DOHH2 (cell line): ENCODE measurements around the gene MYH7B.

Experiments
- H3F3A ChIP-seq: fragments of 200-600 bp; sonication (generic), shearing (Covaris generic); 2 replicates; pipeline ENCODE4 v1.6.0; 2016; ENCODE audit warnings: antibody characterized with exemption, mild to moderate bottlenecking; ENCODE audit not compliant: control insufficient read depth, insufficient read depth
- H3K27ac ChIP-seq: fragments of 200-600 bp; sonication (generic); 2 replicates; pipeline ENCODE4 v1.5.1; 2014; ENCODE audit warnings: low read depth, mild to moderate bottlenecking, low read length, moderate library complexity
- H3K27me3 ChIP-seq: fragments of 200-600 bp; sonication (generic); 2 replicates; pipeline ENCODE4 v1.6.1; 2014; ENCODE audit warnings: mild to moderate bottlenecking, low read length, mixed read lengths; ENCODE audit not compliant: control insufficient read depth
- H3K36me3 ChIP-seq: fragments of 200-600 bp; sonication (generic); 2 replicates; pipeline ENCODE4 v1.6.1; 2014; ENCODE audit warnings: mild to moderate bottlenecking, low read length, moderate library complexity, mixed read lengths; ENCODE audit not compliant: control insufficient read depth
- H3K4me1 ChIP-seq: fragments of 200-600 bp; sonication (generic); 2 replicates; pipeline ENCODE4 v1.6.1; 2014; ENCODE audit warnings: mild to moderate bottlenecking, low read length, mixed read lengths; ENCODE audit not compliant: control insufficient read depth
- H3K4me2 ChIP-seq: fragments of 200-600 bp; sonication (generic); 2 replicates; pipeline ENCODE4 v1.6.0; 2014; ENCODE audit warnings: mild to moderate bottlenecking, low read length, moderate library complexity
- H3K4me3 ChIP-seq: fragments of 200-600 bp; sonication (generic); 2 replicates; pipeline ENCODE4 v1.5.1; 2014; ENCODE audit warnings: mild to moderate bottlenecking, low read length, mixed read lengths
- H3K79me2 ChIP-seq: fragments of 200-600 bp; sonication (generic); 2 replicates; pipeline ENCODE4 v1.6.1; 2014; ENCODE audit warnings: mild to moderate bottlenecking, low read length, mixed read lengths; ENCODE audit not compliant: control insufficient read depth
- H3K9me2 ChIP-seq: fragments of 200-600 bp; sonication (generic); replicated peaks from 2 replicates; pipeline ENCODE4 v1.6.1; 2014; ENCODE audit warnings: mild to moderate bottlenecking, low read length, mixed read lengths; ENCODE audit not compliant: control insufficient read depth
- H3K9me3 ChIP-seq: fragments of 200-600 bp; sonication (generic); 2 replicates; pipeline ENCODE4 v1.6.1; 2014; ENCODE audit warnings: antibody characterized with exemption, low read length, mixed read lengths; ENCODE audit not compliant: control insufficient read depth, insufficient read depth
- H4K20me1 ChIP-seq: fragments of 200-600 bp; sonication (generic); 2 replicates; pipeline ENCODE4 v1.6.0; 2014; ENCODE audit warnings: low read depth, mild to moderate bottlenecking, antibody characterized with exemption, low read length, moderate library complexity; ENCODE audit not compliant: control insufficient read depth, insufficient read depth
- EZH2phosphoT487 ChIP-seq: fragments of 200-600 bp; sonication (generic); IDR thresholded peaks from 2 replicates; pipeline ENCODE4 v1.6.1; 2017; ENCODE audit warnings: borderline replicate concordance, mild to moderate bottlenecking, antibody characterized with exemption, low read length, moderate library complexity, mixed read lengths
- TF ChIP-seq, protein P1 (sequence below): fragments of 200-600 bp; sonication (generic); IDR thresholded peaks from one replicate; pipeline ENCODE4 v1.5.1; 2014; ENCODE audit warnings: antibody characterized with exemption, mild to moderate bottlenecking, low read depth, low read length; ENCODE audit not compliant: poor library complexity, severe bottlenecking

The MYH7B gene

DNA sequence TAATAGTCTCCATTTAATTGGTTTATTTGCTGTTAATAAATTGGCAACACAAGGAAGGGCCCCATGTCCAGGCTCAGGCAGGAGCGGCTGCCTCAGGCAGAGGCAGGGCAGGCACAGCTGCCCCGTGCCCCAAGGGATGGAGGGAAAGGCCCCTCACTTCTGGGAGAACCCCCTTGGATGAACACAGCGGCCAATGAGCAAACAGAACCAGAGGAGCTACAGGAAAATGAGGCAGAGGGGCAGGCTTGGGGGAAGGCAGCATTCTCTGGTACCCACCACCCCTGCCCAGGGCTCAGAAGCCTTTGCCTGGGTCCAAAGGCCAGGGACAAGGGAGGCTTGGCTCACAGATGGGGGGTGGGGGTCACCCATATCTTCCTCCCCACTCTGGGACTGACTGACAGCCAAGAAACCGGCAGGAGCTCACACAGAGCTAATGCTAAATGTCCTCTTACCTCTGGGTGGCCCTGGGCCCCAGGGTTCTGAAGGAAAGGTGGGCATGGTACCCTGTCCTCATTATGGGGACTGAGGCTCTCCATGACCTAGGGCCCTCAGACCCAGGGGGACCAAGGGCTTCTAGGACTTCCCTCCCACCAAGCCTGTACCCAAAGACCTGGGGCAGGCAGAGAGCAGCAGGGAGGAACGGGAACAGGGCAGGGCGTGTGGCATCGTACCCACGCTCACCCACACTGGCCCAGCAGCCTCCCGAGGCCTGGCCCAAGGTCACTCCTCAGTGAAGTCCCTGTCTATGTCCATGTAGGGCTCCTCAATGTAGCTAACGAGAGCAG, 47.0 kb downstream of the MYH7B start:
- H3K4me1 ChIP-seq, result no peaks in the 10 kb centered on the region
- H3K9me3 ChIP-seq, result no peaks in the 10 kb centered on the region
- no peak overlapping the region for H3K27ac ChIP-seq
- H3K4me2 ChIP-seq, result no peak overlapping the region
- no peaks in the 10 kb centered on the region for H4K20me1 ChIP-seq
- peaks cover 69% of the 10 kb centered on the region for H3K36me3 ChIP-seq
- no peak overlapping the region for H3K4me3 ChIP-seq
- TF ChIP-seq EZH2phosphoT487, result no peak
- TF ChIP-seq, protein P1, sequence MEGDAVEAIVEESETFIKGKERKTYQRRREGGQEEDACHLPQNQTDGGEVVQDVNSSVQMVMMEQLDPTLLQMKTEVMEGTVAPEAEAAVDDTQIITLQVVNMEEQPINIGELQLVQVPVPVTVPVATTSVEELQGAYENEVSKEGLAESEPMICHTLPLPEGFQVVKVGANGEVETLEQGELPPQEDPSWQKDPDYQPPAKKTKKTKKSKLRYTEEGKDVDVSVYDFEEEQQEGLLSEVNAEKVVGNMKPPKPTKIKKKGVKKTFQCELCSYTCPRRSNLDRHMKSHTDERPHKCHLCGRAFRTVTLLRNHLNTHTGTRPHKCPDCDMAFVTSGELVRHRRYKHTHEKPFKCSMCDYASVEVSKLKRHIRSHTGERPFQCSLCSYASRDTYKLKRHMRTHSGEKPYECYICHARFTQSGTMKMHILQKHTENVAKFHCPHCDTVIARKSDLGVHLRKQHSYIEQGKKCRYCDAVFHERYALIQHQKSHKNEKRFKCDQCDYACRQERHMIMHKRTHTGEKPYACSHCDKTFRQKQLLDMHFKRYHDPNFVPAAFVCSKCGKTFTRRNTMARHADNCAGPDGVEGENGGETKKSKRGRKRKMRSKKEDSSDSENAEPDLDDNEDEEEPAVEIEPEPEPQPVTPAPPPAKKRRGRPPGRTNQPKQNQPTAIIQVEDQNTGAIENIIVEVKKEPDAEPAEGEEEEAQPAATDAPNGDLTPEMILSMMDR, result no peak
- H3K9me2 ChIP-seq, result no peaks in the 10 kb centered on the region
- H3K27me3 ChIP-seq, result no peaks in the 10 kb centered on the region
- H3F3A ChIP-seq, result no peaks in the 10 kb centered on the region
- H3K79me2 ChIP-seq, result no peaks in the 10 kb centered on the region

DNA sequence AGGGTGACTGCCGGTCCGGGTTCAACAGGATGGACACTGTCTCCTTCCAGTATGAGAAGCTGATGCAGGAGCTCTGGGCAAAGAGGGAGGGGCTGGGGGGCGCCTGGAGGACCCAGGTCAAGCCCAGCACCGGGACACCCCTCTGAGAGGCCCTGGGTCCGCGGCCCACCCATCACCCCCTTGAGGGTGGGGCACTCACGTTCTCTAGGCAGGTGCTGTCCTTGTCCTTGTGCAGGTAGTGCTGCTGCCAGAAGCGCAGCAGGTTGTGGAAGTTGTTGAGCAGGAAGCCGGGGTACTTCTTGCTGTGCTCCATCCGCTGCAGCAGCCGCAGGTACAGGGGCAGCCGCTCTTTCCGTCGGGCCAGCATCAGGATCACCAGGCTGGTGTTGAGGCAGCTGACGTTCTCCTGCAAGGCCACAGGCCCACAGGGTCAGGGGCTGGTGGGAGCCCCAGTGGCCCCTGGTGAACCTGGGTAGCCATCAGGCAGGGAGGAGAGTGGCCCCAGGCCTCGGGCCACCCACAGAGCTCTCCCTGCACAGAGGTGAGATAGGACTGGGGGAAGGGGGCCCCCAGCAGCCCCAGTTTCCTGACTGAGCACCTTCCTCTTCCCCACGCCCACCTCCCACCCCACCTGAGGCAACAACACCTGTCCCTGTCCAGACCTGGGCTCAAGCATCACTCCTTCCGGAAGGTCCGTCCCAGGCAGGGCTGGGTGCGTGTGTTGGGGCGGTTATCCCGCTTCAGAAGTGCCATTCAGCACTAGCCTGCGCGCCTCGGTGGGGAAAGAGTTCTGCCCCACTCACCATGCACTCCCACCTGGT, 47.8 kb downstream of the MYH7B start:
- Histone ChIP-seq H3K36me3 (peaks cover 77% of the 10 kb centered on the region), H3K9me3 (no peaks in the 10 kb centered on the region), H3K79me2 (no peaks in the 10 kb centered on the region), H3K4me1 (no peaks in the 10 kb centered on the region), H3K4me2 (no peak overlapping the region), H4K20me1 (no peaks in the 10 kb centered on the region), H3F3A (no peaks in the 10 kb centered on the region), H3K27me3 (no peaks in the 10 kb centered on the region), H3K9me2 (no peaks in the 10 kb centered on the region), H3K27ac (no peak overlapping the region), H3K4me3 (no peak overlapping the region)
- TF ChIP-seq, protein P1, result no peak
- TF ChIP-seq EZH2phosphoT487, result no peak

- Histone ChIP-seq H3K4me1 (no peaks in the 10 kb centered on the region), H3K27me3 (no peaks in the 10 kb centered on the region), H3K4me3 (no peak overlapping the region), H3F3A (no peaks in the 10 kb centered on the region), H3K36me3 (peaks cover 83% of the 10 kb centered on the region), H3K4me2 (no peak overlapping the region), H4K20me1 (no peaks in the 10 kb centered on the region), H3K9me3 (no peaks in the 10 kb centered on the region), H3K27ac (no peak overlapping the region), H3K79me2 (no peaks in the 10 kb centered on the region), H3K9me2 (no peaks in the 10 kb centered on the region)
- TF ChIP-seq EZH2phosphoT487, result no peak
- TF ChIP-seq, protein P1, result no peak
Measured at GRCh38 chr20:35004051-35004725, 48.5 kb downstream of the MYH7B start.
